T-helper 1 cell treated with Interleukin-12 subunit alpha and Interleukin-12 subunit beta and Interleukin-4 antibody, amounts not matched to agents 30 μg/mL and 1 μg/mL, for 36 hours (primary cell): ENCODE measurements around the gene GSC2.

Source experiments
- H3K27ac Mint-ChIP-seq: one replicate; pipeline ENCODE4 v1.8.0; 2021; ENCODE audit warnings: mild to moderate bottlenecking, mixed read lengths
- H3K27me3 Mint-ChIP-seq: one replicate; pipeline ENCODE4 v1.8.0; 2021; ENCODE audit warnings: low read depth, mixed read lengths
- H3K36me3 Mint-ChIP-seq: one replicate; pipeline ENCODE4 v1.8.0; 2021; ENCODE audit warnings: low read depth, mixed read lengths
- H3K4me1 Mint-ChIP-seq: one replicate; pipeline ENCODE4 v1.8.0; 2021; ENCODE audit warnings: low read depth, mixed read lengths
- H3K4me3 Mint-ChIP-seq: one replicate; pipeline ENCODE4 v1.8.0; 2021; ENCODE audit warnings: mild to moderate bottlenecking, moderate library complexity, mixed read lengths
- H3K9me3 Mint-ChIP-seq: one replicate; pipeline ENCODE4 v1.8.0; 2021; ENCODE audit warnings: mixed read lengths

GSC2 gene

DNA sequence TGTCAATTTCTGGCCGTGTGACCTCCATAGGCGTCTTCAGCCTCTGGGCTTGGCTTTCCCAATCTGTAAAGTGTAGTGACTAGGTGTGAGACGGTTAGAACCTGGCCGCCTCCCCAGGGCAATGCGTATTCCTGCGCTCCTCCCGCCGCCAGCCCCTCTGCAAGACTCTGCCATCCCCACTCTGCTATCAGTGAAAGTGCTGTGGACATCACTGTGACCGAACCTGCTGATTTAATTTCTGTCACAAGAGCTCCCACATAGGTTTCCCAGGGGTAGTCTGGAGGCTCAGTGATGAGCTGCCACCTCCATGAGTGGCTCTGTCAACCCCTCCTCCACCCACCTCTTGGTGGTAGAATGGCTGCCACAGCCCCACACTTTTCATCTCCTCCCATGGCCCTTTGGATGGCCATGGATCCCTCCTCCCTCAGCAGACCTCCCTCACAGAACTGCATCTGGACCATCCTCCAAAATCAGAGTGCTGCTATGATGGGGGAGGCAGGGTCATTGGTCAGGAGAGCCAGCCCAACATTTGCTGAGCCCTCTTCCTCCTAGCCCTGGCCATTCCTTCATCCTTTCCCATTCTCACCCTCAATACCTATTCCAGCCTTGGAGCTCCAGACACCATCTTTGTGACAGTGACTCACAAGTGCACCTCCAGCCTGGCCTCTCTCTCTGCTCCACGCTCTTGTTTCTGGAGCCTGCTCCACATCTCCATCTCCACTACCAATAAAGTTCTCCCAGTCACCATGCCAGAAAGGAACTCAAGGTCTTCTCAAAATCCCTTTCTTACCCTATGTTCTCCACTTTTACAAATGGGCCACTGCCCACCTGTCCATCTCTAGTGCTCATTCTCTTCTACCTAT is 1.5 kb upstream of the GSC2 start:
- Mint-ChIP-seq H3K27me3 (peaks cover 57% of the 10 kb centered on the region), H3K36me3 (peaks cover 5% of the 10 kb centered on the region), H3K4me3 (peak overlapping the region; percentile 75), H3K27ac (peak overlapping the region; percentile 59), H3K9me3 (no peaks in the 10 kb centered on the region), H3K4me1 (peaks cover 4% of the 10 kb centered on the region)

DNA sequence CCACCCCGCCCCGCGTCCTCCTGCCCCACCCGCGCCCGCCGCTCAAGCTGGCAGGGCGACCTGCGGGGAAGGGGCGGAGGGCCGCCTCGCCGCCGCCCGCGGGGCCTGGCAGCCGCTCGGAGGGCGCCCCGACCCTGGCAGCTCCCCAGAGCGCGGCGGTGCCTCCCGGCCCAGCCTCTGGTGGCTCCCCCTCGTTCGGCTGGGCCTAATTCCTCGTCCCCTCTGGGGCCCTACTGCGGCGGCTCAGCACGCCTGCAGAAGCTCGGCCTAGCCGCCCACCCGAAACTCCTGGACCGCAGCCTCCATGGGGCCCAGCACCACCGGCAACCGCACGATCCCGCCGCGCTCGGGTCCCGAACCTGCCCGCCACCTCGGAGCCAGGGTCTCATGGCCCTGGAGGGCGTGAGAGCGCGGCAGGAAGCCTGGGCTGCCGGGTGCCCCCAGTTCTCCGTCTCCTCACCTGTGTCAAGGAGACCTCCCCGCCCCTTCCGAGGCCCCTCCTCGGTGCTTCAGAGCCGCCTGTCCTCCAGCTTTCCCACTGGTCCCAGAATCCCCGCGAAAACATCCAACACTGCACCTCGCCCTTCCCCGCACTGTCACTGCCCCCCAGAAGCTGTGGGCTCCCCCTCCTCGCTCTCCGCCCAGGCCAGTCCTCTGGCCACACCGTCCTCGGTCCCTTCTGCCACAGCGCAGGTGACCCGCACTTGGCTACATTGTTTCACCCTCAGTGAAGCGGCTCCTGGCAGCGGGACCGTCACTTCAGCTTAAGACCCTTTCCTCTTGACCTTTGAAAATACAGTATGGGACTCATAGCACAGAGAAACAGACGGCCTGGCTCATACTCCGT is 613 bp upstream of the GSC2 start:
- peaks cover 63% of the 10 kb centered on the region for H3K27me3 Mint-ChIP-seq
- H3K27ac Mint-ChIP-seq, result peak overlapping the region; percentile 59
- H3K9me3 Mint-ChIP-seq, result no peaks in the 10 kb centered on the region
- peak overlapping the region; percentile 75 for H3K4me3 Mint-ChIP-seq
- H3K4me1 Mint-ChIP-seq, result peaks cover 4% of the 10 kb centered on the region
- peaks cover 5% of the 10 kb centered on the region for H3K36me3 Mint-ChIP-seq

GRCh38 chr22:19149047-19149883 is 827 bp downstream of the GSC2 start:
- H3K9me3 Mint-ChIP-seq, result no peaks in the 10 kb centered on the region
- peaks cover 57% of the 10 kb centered on the region for H3K27me3 Mint-ChIP-seq
- peaks cover 5% of the 10 kb centered on the region for H3K36me3 Mint-ChIP-seq
- H3K27ac Mint-ChIP-seq, result no peak overlapping the region
- H3K4me1 Mint-ChIP-seq, result peaks cover 7% of the 10 kb centered on the region
- no peak overlapping the region for H3K4me3 Mint-ChIP-seq

DNA sequence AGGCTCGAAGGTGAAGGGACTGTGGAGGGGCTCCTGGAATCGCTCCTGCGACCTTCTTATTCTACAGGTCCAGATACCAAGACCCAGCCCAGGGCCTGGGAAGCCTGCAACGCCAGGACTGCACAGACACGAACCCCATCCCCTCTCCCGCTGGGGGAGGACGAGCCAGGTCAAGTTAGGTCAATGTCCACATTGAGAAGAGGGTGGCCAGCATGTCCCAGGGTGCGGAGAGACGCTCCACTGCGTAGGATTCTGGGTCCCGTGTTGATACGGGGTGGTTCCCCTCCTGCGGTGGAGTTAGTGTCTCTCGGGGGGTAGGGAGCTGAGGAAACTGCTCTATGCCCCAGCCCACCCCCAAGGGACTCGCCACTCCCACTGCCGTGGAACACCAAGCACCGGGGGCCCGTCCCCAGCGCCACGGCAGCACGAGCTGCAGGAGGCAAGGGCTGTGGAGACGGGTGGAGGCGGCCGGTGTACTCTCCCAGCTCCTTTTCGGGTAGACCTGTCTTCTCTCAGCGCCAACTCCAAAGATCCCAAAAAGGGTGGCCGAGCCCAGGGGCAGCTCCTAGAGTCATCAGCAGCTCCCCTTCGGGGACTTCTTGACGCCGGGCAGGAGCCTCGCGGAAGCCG is 1.6 kb downstream of the GSC2 start:
- Mint-ChIP-seq H3K36me3 (peaks cover 9% of the 10 kb centered on the region), H3K27me3 (peaks cover 52% of the 10 kb centered on the region), H3K9me3 (no peaks in the 10 kb centered on the region), H3K4me1 (peaks cover 11% of the 10 kb centered on the region), H3K4me3 (no peak overlapping the region), H3K27ac (no peak overlapping the region)

- no peak overlapping the region for H3K27ac Mint-ChIP-seq
- H3K4me1 Mint-ChIP-seq, result peaks cover 14% of the 10 kb centered on the region
- H3K9me3 Mint-ChIP-seq, result no peaks in the 10 kb centered on the region
- no peak overlapping the region for H3K4me3 Mint-ChIP-seq
- H3K36me3 Mint-ChIP-seq, result peaks cover 7% of the 10 kb centered on the region
- H3K27me3 Mint-ChIP-seq, result peaks cover 42% of the 10 kb centered on the region
These were observed 2.8 kb downstream of the GSC2 start for GRCh38 chr22:19147195-19147780.

GRCh38 chr22:19146215-19146968 is 3.7 kb downstream of the GSC2 start:
- peaks cover 16% of the 10 kb centered on the region for H3K4me1 Mint-ChIP-seq
- no peak overlapping the region for H3K27ac Mint-ChIP-seq
- peaks cover 33% of the 10 kb centered on the region for H3K27me3 Mint-ChIP-seq
- H3K36me3 Mint-ChIP-seq, result peaks cover 7% of the 10 kb centered on the region
- H3K9me3 Mint-ChIP-seq, result no peaks in the 10 kb centered on the region
- H3K4me3 Mint-ChIP-seq, result no peak overlapping the region

DNA sequence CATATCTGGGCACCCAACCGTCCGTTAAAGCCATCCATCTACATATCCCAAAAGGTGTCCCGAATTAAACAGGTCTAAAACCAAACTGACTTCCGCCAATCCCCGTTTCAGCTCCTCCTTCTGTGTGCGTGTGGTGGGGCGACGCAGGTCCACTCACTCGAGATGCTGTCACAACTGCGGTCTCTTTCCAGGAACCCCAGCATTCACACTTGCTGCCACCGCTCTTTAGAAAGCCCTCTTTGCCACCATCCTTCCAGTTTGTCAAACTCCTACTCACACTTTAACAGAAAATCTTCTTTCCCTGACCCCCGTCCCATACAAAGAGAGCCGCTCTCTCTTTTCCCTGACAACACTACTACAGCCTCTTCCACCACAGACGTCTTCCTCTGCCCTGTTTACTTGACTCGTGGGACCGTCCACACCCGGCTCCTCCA is 6.1 kb downstream of the GSC2 start:
- Mint-ChIP-seq H3K36me3 (peaks cover 4% of the 10 kb centered on the region), H3K9me3 (no peaks in the 10 kb centered on the region), H3K4me1 (peaks cover 13% of the 10 kb centered on the region), H3K27me3 (peaks cover 26% of the 10 kb centered on the region), H3K27ac (peak overlapping the region; percentile 96), H3K4me3 (peak overlapping the region; percentile 97)

DNA sequence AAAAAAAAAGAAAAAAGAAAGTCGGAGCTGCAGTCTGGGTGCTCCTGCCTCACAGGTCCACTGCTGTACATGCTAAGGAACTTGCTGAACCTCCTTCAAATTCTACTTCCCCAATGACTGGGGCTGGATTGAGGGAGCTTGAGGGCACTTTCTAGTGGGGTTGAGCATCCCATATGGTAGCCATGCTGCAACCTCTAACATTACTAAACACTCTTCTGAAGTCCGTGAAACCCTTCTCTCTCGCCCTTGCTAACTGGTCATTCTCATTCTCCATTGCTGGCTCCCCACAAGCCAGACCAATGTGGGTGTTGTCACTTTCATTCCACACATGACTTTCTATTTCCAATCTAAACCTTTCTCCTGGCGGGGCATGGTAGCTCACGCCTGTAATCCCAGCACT is 6.9 kb downstream of the GSC2 start:
- peaks cover 4% of the 10 kb centered on the region for H3K36me3 Mint-ChIP-seq
- peaks cover 23% of the 10 kb centered on the region for H3K27me3 Mint-ChIP-seq
- H3K27ac Mint-ChIP-seq, result no peak overlapping the region
- peaks cover 13% of the 10 kb centered on the region for H3K4me1 Mint-ChIP-seq
- no peaks in the 10 kb centered on the region for H3K9me3 Mint-ChIP-seq
- H3K4me3 Mint-ChIP-seq, result peak overlapping the region; percentile 97

DNA sequence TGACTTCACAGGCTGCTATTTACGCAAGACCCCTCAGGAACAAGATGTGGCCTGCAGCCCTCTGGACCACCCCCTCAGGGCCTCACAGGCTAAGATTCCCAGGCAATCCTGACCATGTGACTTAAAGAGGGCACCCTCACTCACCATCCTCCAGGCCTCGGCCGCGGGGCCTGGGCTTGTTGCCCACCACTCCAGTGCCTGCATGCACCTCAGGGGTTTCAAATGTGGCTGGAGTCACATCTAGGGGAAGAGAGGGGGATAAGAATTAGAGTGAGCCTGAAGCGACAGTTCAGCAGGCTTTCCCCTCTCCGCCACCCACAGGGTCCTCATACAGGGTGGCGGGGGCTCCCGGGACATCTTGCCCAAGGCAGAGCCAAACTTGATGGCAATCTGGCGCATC is 7.7 kb downstream of the GSC2 start:
- H3K27ac Mint-ChIP-seq, result no peak overlapping the region
- no peak overlapping the region for H3K4me3 Mint-ChIP-seq
- peaks cover 13% of the 10 kb centered on the region for H3K4me1 Mint-ChIP-seq
- H3K27me3 Mint-ChIP-seq, result peaks cover 14% of the 10 kb centered on the region
- no peaks in the 10 kb centered on the region for H3K9me3 Mint-ChIP-seq
- peaks cover 7% of the 10 kb centered on the region for H3K36me3 Mint-ChIP-seq

GRCh38 chr22:19139974-19140373 is 10.1 kb downstream of the GSC2 start:
- Mint-ChIP-seq H3K27me3 (no peaks in the 10 kb centered on the region), H3K36me3 (peaks cover 22% of the 10 kb centered on the region), H3K27ac (no peak overlapping the region), H3K4me3 (no peak overlapping the region), H3K4me1 (peaks cover 13% of the 10 kb centered on the region), H3K9me3 (no peaks in the 10 kb centered on the region)

GRCh38 chr22:19139001-19139356 is 11.1 kb downstream of the GSC2 start:
- Mint-ChIP-seq H3K27me3 (no peaks in the 10 kb centered on the region), H3K9me3 (no peaks in the 10 kb centered on the region), H3K36me3 (peaks cover 24% of the 10 kb centered on the region), H3K27ac (no peak overlapping the region), H3K4me1 (peaks cover 8% of the 10 kb centered on the region), H3K4me3 (no peak overlapping the region)

DNA sequence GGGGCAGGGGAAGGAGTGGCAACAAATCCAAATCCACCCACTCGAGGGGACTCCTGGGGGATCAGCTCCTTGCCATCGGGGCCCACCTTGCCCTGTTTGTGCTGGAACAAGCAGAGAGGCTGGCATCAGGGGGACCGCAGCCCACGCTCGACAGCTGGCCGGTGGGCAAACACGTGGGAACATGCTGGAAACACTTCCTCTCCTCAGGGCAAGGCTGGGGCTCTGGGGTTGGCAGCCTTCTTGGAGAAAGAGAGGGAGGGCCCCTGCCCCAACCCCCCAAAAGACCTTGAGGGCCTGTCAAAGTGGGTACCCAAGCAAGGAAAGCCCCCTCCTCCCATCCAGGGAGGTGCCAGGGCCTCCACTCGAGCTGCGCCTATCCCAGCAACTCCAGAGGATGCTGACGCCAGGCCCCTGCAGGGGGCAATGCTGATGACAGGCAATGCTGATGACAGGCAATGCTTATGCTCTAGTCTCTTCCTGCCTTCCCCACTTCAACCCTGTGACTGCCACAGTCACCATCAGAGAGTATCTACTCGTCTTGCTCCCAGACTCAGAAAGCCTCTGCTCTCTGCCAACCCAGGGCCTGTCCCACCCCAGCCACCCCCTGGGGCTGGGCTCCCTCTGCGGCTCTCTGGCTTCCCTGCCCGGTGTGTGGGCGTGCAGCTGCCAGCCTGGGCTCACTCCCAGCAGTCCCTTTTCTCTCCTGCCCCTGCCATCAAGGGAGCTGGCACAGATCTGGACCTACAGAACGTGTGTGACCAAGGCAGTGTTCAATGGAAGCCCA is 11.7 kb downstream of the GSC2 start:
- H3K27ac Mint-ChIP-seq, result no peak overlapping the region
- H3K36me3 Mint-ChIP-seq, result peaks cover 22% of the 10 kb centered on the region
- H3K4me3 Mint-ChIP-seq, result no peak overlapping the region
- no peaks in the 10 kb centered on the region for H3K9me3 Mint-ChIP-seq
- no peaks in the 10 kb centered on the region for H3K27me3 Mint-ChIP-seq
- peaks cover 4% of the 10 kb centered on the region for H3K4me1 Mint-ChIP-seq
